Left lung (tissue), 10 donors: ENCODE measurements around the gene SLC24A4. TPM values are rescaled to one million over a fixed set of nuclear protein-coding genes. Genes with fewer than 3 reads are reported as not detected.

Experiments used
- ATAC-seq: fragments of 200-7000 bp; cut with Tn5 transposase; one replicate; pipeline ENCODE4 v1.9.1; 2020; ENCODE audit warnings: moderate library complexity
- DNase-seq, 4 donors: peaks; one replicate each; pipeline ENCODE4 v3.0.0-alpha.2; 2013 to 2020
- H3K27ac ChIP-seq, 2 donors: fragments of 200-600 bp; sonication (generic) in 1 of 2; one replicate each; pipeline versions ENCODE4 v1.5.0 to v1.8.0; 2020 to 2021
- H3K27me3 ChIP-seq, 2 donors: fragments of 200-600 bp; sonication (generic) in 1 of 2; one replicate each; pipeline versions ENCODE4 v1.5.0 to v1.8.0; 2020 to 2021
- H3K36me3 ChIP-seq, 2 donors: fragments of 200-600 bp; sonication (generic) in 1 of 2; one replicate each; pipeline versions ENCODE4 v1.5.0 to v1.8.0; 2020 to 2021
- H3K4me1 ChIP-seq, 2 donors: fragments of 200-600 bp; one replicate each; pipeline ENCODE4 v1.8.0; 2021
- H3K4me3 ChIP-seq, 2 donors: fragments of 200-600 bp; sonication (generic) in 1 of 2; one replicate each; pipeline versions ENCODE4 v1.5.0 to v1.8.0; 2020 to 2021; ENCODE audit warnings: mild to moderate bottlenecking in 1 of 2
- H3K9me3 ChIP-seq, 2 donors: fragments of 200-600 bp; sonication (generic) in 1 of 2; one replicate each; pipeline versions ENCODE4 v1.5.0 to v1.8.0; 2020 to 2021
- CTCF ChIP-seq, 2 donors: fragments of 200-600 bp; sonication (generic) in 1 of 2; IDR thresholded peaks; one replicate each; pipeline versions ENCODE4 v1.5.0 to v1.8.0; 2021; ENCODE audit warnings: antibody characterized with exemption in 2 of 2
- intact Hi-C, 2 donors: fragments of 100-400 bp; cut with DNase I; formaldehyde crosslinking; loops; one replicate each; pipeline versions ENCODE4 v1.11.2 to v1.14.2; 2022
- polyA plus RNA-seq, 6 donors: library from polyadenylated mRNA; unstranded; fragments of 120-200 nt; gene quantifications; one replicate each; pipeline ENCODE4 v1.2.1, GENCODE V29; 2013; ENCODE audit not compliant: insufficient read length in 6 of 6
- total RNA-seq, 2 donors: library from RNA; stranded (reverse); fragmentation: NEBNext Ultra II Directional; extraction: Animal tissue kit (Norgen Biotek cat#: 25700); gene quantifications; one replicate each; pipeline ENCODE4 v1.2.1, GENCODE V29; 2021
- donor health status: DM: no; HTN: yes; CAD: no.
- donor health status: DM: no; HTN: no; CAD: no.

Gene SLC24A4
- total and polyA plus RNA-seq, 8 donors: 0.25 to 2.0 (median 0.47) TPM

GRCh38 chr14:92308716-92309115, 14.2 kb upstream of the SLC24A4 start:
- ATAC-seq (no peak), DNase-seq (peak in 1 of 4 donors; percentile 12)
- intact Hi-C loops: no loop called here
- Histone ChIP-seq H3K4me3 (no peak overlapping the region), H3K4me1 (no peaks in the 10 kb centered on the region), H3K27me3 (no peaks in the 10 kb centered on the region), H3K36me3 (no peaks in the 10 kb centered on the region), H3K27ac (no peak overlapping the region), H3K9me3 (no peaks in the 10 kb centered on the region)
- TF ChIP-seq CTCF (IDR thresholded peaks at IDR 0.05): no peak

- no peaks in the 10 kb centered on the region for H3K9me3 ChIP-seq
- no peak for DNase-seq
- no peak overlapping the region for H3K4me3 ChIP-seq
- ATAC-seq: no peak
- no peaks in the 10 kb centered on the region for H3K36me3 ChIP-seq
- TF ChIP-seq CTCF (IDR thresholded peaks at IDR 0.05): no peak
- no peaks in the 10 kb centered on the region for H3K4me1 ChIP-seq
- H3K27ac ChIP-seq: no peak overlapping the region
- intact Hi-C loops: no loop called here
- H3K27me3 ChIP-seq: no peaks in the 10 kb centered on the region
Measured at GRCh38 chr14:92309968-92310530, 12.9 kb upstream of the SLC24A4 start.

- no peak for TF ChIP-seq CTCF (IDR thresholded peaks at IDR 0.05)
- Histone ChIP-seq H3K27ac (no peak overlapping the region), H3K4me3 (no peak overlapping the region), H3K9me3 (no peaks in the 10 kb centered on the region), H3K4me1 (no peaks in the 10 kb centered on the region), H3K27me3 (no peaks in the 10 kb centered on the region), H3K36me3 (no peaks in the 10 kb centered on the region)
- DNase-seq (peak in 2 of 4 donors; percentile 61 to 87), ATAC-seq (peak; percentile 33)
- intact Hi-C loops: no loop called here
Measured at GRCh38 chr14:92310776-92311375, 12.1 kb upstream of the SLC24A4 start.

- intact Hi-C loops: no loop called here
- no peak for TF ChIP-seq CTCF (IDR thresholded peaks at IDR 0.05)
- H3K4me1 ChIP-seq: no peaks in the 10 kb centered on the region
- DNase-seq (peak in 1 of 4 donors; percentile 45), ATAC-seq (no peak)
- no peaks in the 10 kb centered on the region for H3K9me3 ChIP-seq
- H3K4me3 ChIP-seq: no peak overlapping the region
- no peak overlapping the region for H3K27ac ChIP-seq
- H3K27me3 ChIP-seq: peaks cover 0 to 8% of the 10 kb centered on the region in 2 donors
- H3K36me3 ChIP-seq: no peaks in the 10 kb centered on the region
Measured at GRCh38 chr14:92314182-92314581, 8.8 kb upstream of the SLC24A4 start.

GRCh38 chr14:92315050-92315805, 7.7 kb upstream of the SLC24A4 start:
- Histone ChIP-seq H3K4me1 (no peaks in the 10 kb centered on the region), H3K27ac (no peak overlapping the region), H3K4me3 (no peak overlapping the region), H3K27me3 (peaks cover 0 to 15% of the 10 kb centered on the region in 2 donors), H3K36me3 (no peaks in the 10 kb centered on the region), H3K9me3 (no peaks in the 10 kb centered on the region)
- DNase-seq: no peak
- no peak for TF ChIP-seq CTCF (IDR thresholded peaks at IDR 0.05)
- intact Hi-C loops: no loop called here
- no peak for ATAC-seq
